Astrocyte of the hippocampus (primary cell): Measurements from ENCODE around the gene DPF3.

Experiments
- DNase-seq: peaks from one replicate; pipeline ENCODE4 v3.0.0; 2011; ENCODE audit warnings: low read depth, low spot score

Gene DPF3

GRCh38 chr14:72893636-72894322 is at the start of gene DPF3:
TSS of gene DPF3 (minus strand) at chr14:72894101. CDS start at chr14:72894088, 13 bp downstream.
- peak; percentile 98 for DNase-seq

- DNase-seq, result no peak
Measured at GRCh38 chr14:72942934-72943333, 49.0 kb upstream of the DPF3 start.

GRCh38 chr14:72941286-72941985 is 47.5 kb upstream of the DPF3 start:
- no peak for DNase-seq

DNA sequence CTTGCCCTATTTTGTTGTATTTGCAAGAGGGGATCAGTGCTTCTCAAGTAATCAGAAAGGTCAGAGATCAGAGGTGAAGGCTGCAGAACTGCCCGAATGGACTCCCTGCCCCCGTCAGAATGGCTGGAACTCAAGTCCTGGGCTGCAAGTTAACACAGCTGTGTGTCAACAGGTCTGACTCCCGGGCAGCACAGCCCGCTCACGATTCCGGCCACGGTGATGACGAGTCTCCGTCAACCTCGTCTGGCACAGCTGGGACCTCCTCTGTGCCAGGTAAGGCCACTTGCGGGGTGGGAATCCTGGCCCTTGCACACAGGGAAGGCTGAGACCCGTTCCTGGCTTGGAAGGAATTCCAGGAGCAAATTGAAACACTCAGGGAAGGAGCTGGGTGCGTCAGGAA is 45.7 kb upstream of the DPF3 start:
- DNase-seq, result no peak

GRCh38 chr14:72932893-72933292 is 39.0 kb upstream of the DPF3 start:
- DNase-seq, result no peak

- DNase-seq, result no peak
Measured at GRCh38 chr14:72929316-72930080, 35.6 kb upstream of the DPF3 start.

DNA sequence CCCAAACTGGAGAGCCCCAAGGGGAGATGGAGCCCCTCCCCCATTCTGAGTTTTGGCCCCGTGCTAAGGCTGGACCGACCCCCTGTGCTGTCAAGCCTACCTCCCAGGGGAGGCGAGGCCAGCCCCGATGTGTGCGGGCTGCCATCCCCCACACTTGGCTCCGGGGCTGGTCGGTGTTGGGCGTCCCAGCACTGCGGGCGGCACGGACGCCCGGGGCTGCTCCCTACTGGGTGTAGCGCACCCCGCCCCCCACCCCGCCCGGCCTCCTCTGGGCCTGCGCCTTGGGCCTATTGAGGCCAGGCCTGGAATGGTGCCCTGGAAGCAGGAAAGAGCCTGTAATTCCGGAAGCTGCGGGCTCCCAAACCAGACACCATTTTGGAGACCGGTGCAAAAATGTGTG is 35.0 kb upstream of the DPF3 start:
- DNase-seq, result no peak

GRCh38 chr14:72926292-72927028 is 32.6 kb upstream of the DPF3 start, which contains the start of gene DCAF4:
TSS of gene DCAF4 (plus strand) at chr14:72926464. CDS start at chr14:72937979, 11,515 bp downstream.
- DNase-seq, result peak; percentile 99

DNA sequence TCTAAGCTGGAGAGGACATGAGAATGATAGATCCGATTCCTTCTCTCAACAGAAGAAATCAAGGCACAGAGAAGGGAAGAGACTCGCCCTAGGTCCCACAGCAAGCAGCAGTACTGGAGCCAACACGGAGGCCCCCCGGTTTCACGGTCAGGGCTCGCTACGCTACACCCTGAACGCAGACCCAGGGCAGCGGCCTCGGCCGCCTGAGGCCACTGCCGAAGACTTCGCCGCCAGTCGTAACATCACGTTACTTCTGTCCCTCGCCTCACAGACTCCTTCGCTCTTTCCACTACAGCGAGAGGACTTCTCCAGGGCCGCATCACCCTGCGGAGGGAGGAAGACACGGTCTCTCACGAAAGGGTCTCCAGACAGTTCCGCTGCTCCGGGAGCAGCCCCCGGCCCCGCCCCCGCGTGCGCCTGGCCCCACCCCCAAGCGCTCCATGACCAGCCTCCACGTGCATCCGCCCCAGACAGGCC is 32.0 kb upstream of the DPF3 start:
- DNase-seq, result no peak

DNA sequence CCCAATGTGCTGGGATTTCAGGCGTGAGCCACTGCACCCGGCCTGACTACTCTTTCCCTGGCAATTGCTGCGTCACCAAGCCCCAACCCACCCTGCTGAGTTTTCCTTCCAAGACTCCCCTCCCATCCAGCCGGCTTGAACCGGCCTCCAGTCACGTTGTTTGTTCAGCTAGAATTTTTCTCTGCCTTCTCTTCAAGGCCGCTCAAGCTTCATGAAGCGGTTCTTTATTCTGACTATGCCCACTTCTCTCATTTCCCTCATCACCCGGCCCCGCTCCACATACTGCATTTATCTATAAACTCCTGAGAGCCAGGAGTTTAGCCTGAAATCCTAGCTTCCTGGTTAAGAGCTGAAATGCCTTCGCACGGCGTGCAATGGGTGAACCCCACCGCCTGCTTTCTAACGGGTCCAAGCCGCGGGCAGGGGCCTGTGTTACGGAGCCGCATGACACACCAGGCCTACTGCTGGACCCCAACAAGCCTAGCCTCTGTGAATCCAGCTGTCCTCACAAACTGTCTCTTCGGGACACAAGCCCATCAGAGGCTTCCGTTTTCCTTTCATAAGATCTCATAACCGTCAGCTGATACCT is 31.4 kb upstream of the DPF3 start:
- no peak for DNase-seq

DNA sequence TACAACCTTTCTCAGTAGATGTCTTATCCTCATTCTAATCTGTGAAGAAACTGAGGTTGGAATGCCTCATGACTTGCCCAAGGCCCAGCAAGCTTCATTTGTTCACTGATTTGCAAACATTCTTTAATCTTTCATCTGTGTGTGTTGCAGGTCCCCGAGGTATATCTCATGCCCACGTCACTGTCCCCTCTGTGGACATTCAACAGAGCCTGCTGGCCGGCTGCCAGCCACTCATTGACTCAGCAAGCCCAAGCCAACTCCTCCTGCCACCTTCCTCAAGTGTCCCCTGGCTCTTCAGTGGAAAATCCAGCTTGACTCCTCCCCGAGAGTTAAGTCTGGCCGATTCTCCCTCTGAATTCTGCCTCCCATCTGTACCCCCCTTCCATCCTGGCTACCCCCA is 30.4 kb upstream of the DPF3 start:
- no peak for DNase-seq

DNA sequence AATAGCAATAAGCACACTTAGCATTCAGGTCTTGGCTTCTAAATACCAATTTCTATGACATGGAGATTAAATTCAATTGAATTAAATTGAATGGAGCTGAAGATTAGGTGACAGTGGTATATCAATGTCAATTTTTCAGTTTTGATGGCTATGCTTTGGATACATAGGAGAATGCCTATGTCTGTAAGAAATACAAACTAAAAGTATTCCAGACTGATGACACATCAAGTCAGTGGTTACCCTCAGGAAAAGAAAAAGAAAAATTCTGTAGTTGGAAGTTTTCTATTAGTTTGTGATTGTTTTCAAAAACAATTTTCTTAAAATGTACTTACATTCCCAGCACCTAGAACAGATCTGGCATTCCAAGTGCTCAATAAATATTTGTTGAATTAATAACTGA is 27.5 kb upstream of the DPF3 start:
- peak; percentile 21 for DNase-seq

DNA sequence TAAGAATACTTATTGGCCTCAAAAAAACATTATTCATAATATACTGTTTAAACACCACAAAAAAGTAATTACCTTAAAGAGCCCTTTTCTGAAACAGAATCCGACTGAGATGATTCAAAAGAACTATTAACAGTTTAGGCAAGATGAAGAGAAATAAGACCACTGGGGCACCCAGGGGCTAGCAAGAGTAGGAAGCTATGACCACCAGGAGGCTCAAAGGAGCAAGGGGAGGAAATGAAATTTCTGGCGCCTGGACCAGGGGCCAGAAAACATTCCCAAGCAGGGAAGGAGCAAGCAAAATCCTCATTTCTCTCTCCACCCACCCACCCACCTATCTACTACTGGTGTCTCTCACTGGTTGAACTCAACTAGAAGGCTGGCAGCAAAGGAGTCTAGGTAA is 26.1 kb upstream of the DPF3 start:
- DNase-seq, result no peak

GRCh38 chr14:72917094-72917802 is 23.3 kb upstream of the DPF3 start:
- peak; percentile 5 for DNase-seq

DNA sequence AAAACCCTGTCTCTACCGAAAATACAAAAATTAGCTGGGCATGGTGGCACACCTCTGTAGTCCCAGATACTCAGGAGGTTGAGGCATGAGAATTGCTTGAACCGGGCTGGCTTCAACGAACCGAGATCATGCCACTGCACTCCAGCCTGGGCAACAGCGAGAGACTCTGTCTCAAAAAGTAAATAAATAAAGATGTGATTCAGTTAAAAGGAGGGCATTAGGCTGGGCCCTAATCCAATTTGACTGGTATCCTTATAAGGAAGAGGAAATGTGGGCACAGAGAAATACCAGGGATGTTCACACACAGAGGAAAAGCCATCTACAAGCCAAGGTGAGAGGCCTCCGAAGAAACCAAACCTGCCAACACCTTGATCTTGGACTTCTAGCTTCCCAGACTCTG is 22.3 kb upstream of the DPF3 start:
- peak; percentile 52 for DNase-seq

GRCh38 chr14:72913809-72914208 is 19.9 kb upstream of the DPF3 start:
- no peak for DNase-seq

DNA sequence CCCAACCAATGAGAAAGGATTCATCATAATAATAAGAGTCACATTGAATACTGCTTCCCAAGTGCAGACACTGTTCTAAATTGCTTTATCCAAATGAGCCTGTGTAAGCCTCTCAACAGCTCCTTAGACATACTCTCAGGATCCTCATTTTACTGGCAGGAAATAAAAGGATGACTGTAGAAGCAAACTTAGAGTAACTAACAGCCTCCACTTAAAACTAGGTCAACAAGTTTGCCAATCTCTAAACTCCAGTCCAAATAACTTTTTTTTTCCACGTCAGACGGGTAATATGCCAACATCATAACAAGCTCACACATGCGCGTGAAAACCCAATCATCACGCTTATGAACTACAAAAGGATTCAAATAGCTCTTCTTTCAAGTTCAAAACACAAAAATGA is 15.3 kb upstream of the DPF3 start:
- no peak for DNase-seq

- DNase-seq, result peak; percentile 66
Measured at GRCh38 chr14:72907886-72908285, 14.0 kb upstream of the DPF3 start.

- no peak for DNase-seq
Measured at GRCh38 chr14:72906879-72907278, 13.0 kb upstream of the DPF3 start.

GRCh38 chr14:72906316-72906715 is 12.4 kb upstream of the DPF3 start:
- DNase-seq, result peak; percentile 91
